K562 (cell line): ENCODE measurements around the gene SCUBE1. TPM values are rescaled to one million over a fixed set of nuclear protein-coding genes. Genes with fewer than 3 reads are reported as not detected.

Source experiments
- BMI1 ChIP-seq: fragments of 150-350 bp; IDR thresholded peaks from 2 replicates; pipeline ENCODE4 v1.6.1; 2014; ENCODE audit warnings: low read length
- DACH1 ChIP-seq: fragments of 450-650 bp; IDR thresholded peaks from 2 replicates; pipeline ENCODE4 v1.6.1; 2018; ENCODE audit not compliant: partially characterized antibody
- FOSL1 ChIP-seq: fragments of 200-800 bp; sonication (Bioruptor generic); conservative IDR thresholded peaks from 2 replicates; pipeline ENCODE4 v1.6.1; 2016; ENCODE audit warnings: missing genetic modification characterization, missing compliant biosample characterization
- FOXK1 ChIP-seq: sonication (generic); formaldehyde crosslinking; IDR thresholded peaks from 2 replicates; pipeline ENCODE4 v1.8.0; 2022; ENCODE audit warnings: missing genetic modification reagents, mild to moderate bottlenecking, borderline replicate concordance
- KAT2B ChIP-seq: IDR thresholded peaks from one replicate; pipeline ENCODE4 v1.6.1; 2012; ENCODE audit warnings: low read depth, mild to moderate bottlenecking, control low read depth, inconsistent platforms, low read length, moderate library complexity
- THRAP3 ChIP-seq: fragments of 450-650 bp; IDR thresholded peaks from 2 replicates; pipeline ENCODE4 v1.6.1; 2016; ENCODE audit warnings: mild to moderate bottlenecking, inconsistent platforms, borderline replicate concordance
- polyA plus RNA-seq, 8 experiments: library from polyadenylated mRNA; depleted of rRNA in 4 of 8; stranded (reverse) in 5 of 8; unstranded in 3 of 8; fragments of >200 nt; fragmentation: Nextera tagmentation in 2 of 8; fragmentation: Illumina TruSeq in 1 of 8; extraction: Ambion mirVana in 2 of 8; extraction: Trizol in 1 of 8; gene quantifications; 2 replicates each; pipeline versions ENCODE4 v1.2.1 to v1.2.3, GENCODE V29; 2011 to 2014; ENCODE audit warnings: inconsistent platforms in 1 of 8, missing spikeins in 1 of 8
- total RNA-seq, 7 experiments: library from RNA; depleted of rRNA in 6 of 7; stranded (reverse); fragments of >200 nt in 6 of 7; fragmentation: Illumina TruSeq in 2 of 7; extraction: Trizol in 2 of 7; gene quantifications; 2 replicates each; pipeline versions ENCODE4 v1.2.1 to v1.2.3, GENCODE V29; 2011 to 2021; ENCODE audit warnings: low replicate concordance in 1 of 7
- TF ChIP-seq, protein P1 (sequence below): sonication (generic); formaldehyde crosslinking; IDR thresholded peaks from 2 replicates; pipeline ENCODE4 v1.8.1; 2023; ENCODE audit warnings: missing genetic modification reagents, mild to moderate bottlenecking, borderline replicate concordance
- TF ChIP-seq, protein P2 (sequence below): fragments of 250-450 bp; sonication (Bioruptor Pico); IDR thresholded peaks from 2 replicates; pipeline ENCODE4 v1.8.0; 2021; ENCODE audit warnings: borderline replicate concordance, mild to moderate bottlenecking, moderate library complexity; ENCODE audit not compliant: poor library complexity, severe bottlenecking

Gene SCUBE1
- total and polyA plus RNA-seq, 9 of the 15 experiments (the other 6 are each of a cell fraction or from before 2014, with no cell fraction given), result 0.03 to 0.47 (median 0.29) TPM; not detected in 6

DNA sequence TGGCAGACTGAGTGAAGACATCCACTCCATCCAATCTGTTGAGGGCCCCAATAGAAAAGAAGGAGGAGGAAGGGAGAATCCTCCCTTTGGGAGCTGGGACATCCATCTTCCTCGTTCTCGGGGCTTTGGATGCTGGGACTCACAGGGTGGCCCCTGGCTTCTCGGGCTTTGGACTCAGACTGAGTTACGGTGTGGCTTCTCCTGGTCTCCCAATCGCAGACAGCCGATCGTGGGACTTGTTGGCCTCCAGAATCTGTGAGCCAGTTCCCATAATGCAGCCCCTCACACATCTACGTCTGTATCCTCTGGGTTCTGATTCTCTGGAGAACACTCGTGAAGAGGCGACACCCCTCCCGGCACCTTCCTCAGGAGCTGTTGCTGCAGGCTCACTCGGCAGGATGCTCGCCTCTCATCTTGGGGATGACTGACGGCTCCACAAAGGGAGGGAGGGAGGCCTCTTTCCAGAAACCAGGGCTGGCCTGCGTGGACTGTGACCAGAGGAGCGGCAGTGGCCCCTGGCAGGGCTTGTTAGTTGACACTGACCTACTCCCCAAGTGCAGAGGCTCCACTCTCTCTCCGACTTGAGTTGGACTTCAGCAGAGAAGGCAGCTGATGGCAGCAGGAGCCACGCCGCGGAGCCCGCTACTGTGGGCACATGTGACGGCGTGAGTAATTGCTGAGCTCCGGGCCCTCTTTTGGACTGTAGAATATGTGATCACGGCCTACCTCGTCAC, 141.5 kb downstream of the SCUBE1 start (continued):
- TF ChIP-seq, protein P1, sequence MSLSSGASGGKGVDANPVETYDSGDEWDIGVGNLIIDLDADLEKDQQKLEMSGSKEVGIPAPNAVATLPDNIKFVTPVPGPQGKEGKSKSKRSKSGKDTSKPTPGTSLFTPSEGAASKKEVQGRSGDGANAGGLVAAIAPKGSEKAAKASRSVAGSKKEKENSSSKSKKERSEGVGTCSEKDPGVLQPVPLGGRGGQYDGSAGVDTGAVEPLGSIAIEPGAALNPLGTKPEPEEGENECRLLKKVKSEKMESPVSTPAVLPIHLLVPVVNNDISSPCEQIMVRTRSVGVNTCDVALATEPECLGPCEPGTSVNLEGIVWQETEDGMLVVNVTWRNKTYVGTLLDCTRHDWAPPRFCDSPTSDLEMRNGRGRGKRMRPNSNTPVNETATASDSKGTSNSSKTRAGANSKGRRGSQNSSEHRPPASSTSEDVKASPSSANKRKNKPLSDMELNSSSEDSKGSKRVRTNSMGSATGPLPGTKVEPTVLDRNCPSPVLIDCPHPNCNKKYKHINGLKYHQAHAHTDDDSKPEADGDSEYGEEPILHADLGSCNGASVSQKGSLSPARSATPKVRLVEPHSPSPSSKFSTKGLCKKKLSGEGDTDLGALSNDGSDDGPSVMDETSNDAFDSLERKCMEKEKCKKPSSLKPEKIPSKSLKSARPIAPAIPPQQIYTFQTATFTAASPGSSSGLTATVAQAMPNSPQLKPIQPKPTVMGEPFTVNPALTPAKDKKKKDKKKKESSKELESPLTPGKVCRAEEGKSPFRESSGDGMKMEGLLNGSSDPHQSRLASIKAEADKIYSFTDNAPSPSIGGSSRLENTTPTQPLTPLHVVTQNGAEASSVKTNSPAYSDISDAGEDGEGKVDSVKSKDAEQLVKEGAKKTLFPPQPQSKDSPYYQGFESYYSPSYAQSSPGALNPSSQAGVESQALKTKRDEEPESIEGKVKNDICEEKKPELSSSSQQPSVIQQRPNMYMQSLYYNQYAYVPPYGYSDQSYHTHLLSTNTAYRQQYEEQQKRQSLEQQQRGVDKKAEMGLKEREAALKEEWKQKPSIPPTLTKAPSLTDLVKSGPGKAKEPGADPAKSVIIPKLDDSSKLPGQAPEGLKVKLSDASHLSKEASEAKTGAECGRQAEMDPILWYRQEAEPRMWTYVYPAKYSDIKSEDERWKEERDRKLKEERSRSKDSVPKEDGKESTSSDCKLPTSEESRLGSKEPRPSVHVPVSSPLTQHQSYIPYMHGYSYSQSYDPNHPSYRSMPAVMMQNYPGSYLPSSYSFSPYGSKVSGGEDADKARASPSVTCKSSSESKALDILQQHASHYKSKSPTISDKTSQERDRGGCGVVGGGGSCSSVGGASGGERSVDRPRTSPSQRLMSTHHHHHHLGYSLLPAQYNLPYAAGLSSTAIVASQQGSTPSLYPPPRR (CRISPR knock-in tag), result no peak
- TF ChIP-seq FOSL1 (tag) (no peak), FOXK1 (CRISPR knock-in tag) (no peak), BMI1 (no peak), THRAP3 (no peak), KAT2B (no peak), DACH1 (no peak)
- TF ChIP-seq, protein P2, sequence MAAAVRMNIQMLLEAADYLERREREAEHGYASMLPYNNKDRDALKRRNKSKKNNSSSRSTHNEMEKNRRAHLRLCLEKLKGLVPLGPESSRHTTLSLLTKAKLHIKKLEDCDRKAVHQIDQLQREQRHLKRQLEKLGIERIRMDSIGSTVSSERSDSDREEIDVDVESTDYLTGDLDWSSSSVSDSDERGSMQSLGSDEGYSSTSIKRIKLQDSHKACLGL (CRISPR knock-in tag), result no peak
- TF ChIP-seq, all 486 proteins: peak for 0
